ENCODE data around the gene LRRC4B.

LRRC4B gene

GRCh38 chr19:50520822-50521465, 47.3 kb downstream of the LRRC4B start:
- DNase-seq (ENCODE audit: low spot score): no peak
- TF ChIP-seq, protein P1, sequence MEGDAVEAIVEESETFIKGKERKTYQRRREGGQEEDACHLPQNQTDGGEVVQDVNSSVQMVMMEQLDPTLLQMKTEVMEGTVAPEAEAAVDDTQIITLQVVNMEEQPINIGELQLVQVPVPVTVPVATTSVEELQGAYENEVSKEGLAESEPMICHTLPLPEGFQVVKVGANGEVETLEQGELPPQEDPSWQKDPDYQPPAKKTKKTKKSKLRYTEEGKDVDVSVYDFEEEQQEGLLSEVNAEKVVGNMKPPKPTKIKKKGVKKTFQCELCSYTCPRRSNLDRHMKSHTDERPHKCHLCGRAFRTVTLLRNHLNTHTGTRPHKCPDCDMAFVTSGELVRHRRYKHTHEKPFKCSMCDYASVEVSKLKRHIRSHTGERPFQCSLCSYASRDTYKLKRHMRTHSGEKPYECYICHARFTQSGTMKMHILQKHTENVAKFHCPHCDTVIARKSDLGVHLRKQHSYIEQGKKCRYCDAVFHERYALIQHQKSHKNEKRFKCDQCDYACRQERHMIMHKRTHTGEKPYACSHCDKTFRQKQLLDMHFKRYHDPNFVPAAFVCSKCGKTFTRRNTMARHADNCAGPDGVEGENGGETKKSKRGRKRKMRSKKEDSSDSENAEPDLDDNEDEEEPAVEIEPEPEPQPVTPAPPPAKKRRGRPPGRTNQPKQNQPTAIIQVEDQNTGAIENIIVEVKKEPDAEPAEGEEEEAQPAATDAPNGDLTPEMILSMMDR (IDR thresholded peaks at IDR 0.05; ENCODE audit: extremely low read depth, missing control alignments): no peak

GRCh38 chr19:50519006-50519575, 49.1 kb downstream of the LRRC4B start:
- TF ChIP-seq, protein P1 (IDR thresholded peaks at IDR 0.05; ENCODE audit: extremely low read depth, missing control alignments): no peak
- no peak for DNase-seq (ENCODE audit: low spot score)

DNA sequence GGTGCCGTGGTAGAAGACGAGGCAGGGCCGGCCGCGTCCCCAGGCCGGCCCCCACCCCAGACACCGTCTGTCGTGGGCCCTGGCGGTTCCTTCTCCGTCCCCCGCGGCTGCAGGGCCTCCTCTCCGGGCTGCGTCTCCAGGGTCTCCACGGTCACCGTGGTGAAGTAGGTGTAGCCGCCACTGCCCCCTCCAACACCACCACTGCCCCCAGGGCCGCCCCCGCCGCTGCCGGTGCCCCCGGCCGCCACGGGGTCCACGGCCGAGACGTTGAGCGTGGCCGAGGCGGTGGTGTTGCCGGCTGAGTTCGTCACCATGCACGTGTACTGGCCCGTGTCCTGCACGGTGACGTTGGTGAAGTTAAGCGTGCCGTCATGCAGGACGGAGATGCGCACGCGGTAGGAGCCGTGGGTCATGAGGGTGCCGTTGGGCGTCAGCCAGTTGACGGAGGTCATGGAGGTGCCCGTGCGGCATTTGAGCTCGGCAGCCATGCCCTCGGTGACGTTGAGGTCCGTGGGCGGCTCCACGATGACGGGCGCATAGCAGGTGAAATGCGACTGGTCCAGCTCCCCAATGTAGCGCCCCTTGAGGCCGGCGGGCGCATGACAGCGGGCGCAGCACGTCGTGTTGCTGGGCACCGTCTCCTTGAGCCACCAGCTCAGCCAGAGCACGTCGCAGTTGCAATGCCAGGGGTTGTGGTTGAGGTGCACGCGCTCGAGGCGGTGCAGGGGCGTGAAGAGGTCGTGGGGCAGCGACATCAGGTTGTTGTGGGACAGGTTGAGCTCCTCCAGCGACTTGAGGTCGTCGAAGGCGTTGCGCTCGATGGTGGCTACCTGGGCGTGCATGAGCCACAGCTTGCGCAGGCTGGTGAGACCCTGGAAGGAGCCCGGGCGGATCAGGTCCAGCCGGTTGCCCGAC, 49.9 kb downstream of the LRRC4B start:
- no peak for DNase-seq (ENCODE audit: low spot score)
- TF ChIP-seq, protein P1 (IDR thresholded peaks at IDR 0.05; ENCODE audit: extremely low read depth, missing control alignments): no peak

GRCh38 chr19:50517704-50518075, 50.5 kb downstream of the LRRC4B start:
- DNase-seq (ENCODE audit: low spot score): peak; percentile 43
- TF ChIP-seq, protein P1 (IDR thresholded peaks at IDR 0.05; ENCODE audit: extremely low read depth, missing control alignments): no peak

- TF ChIP-seq, protein P1 (IDR thresholded peaks at IDR 0.05; ENCODE audit: extremely low read depth, missing control alignments): no peak
- DNase-seq (ENCODE audit: low spot score): peak; percentile 59
Measured at GRCh38 chr19:50516964-50517703, 51.1 kb downstream of the LRRC4B start.

- DNase-seq (ENCODE audit: low spot score): no peak
- TF ChIP-seq, protein P1 (IDR thresholded peaks at IDR 0.05; ENCODE audit: extremely low read depth, missing control alignments): no peak
Measured at GRCh38 chr19:50516456-50516855, 51.8 kb downstream of the LRRC4B start.
